Stimulated activated CD4-positive, alpha-beta T cell treated with anti-CD3 and anti-CD28 coated beads, Interleukin-12 subunit alpha, Interleukin-12 subunit beta, amount 100 ng/mL, for 4 hours (primary cell): ENCODE measurements around the gene AREG.
"Not testable (repeated sequence)": the region's sequence is repeated elsewhere in the genome, so short reads cannot be mapped to it uniquely, and the experiment has no call there.

ENCODE experiments used
- DNase-seq: peaks from one replicate; pipeline ENCODE4 v3.0.0-alpha.2; 2020

Gene AREG, protein sequence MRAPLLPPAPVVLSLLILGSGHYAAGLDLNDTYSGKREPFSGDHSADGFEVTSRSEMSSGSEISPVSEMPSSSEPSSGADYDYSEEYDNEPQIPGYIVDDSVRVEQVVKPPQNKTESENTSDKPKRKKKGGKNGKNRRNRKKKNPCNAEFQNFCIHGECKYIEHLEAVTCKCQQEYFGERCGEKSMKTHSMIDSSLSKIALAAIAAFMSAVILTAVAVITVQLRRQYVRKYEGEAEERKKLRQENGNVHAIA

DNA sequence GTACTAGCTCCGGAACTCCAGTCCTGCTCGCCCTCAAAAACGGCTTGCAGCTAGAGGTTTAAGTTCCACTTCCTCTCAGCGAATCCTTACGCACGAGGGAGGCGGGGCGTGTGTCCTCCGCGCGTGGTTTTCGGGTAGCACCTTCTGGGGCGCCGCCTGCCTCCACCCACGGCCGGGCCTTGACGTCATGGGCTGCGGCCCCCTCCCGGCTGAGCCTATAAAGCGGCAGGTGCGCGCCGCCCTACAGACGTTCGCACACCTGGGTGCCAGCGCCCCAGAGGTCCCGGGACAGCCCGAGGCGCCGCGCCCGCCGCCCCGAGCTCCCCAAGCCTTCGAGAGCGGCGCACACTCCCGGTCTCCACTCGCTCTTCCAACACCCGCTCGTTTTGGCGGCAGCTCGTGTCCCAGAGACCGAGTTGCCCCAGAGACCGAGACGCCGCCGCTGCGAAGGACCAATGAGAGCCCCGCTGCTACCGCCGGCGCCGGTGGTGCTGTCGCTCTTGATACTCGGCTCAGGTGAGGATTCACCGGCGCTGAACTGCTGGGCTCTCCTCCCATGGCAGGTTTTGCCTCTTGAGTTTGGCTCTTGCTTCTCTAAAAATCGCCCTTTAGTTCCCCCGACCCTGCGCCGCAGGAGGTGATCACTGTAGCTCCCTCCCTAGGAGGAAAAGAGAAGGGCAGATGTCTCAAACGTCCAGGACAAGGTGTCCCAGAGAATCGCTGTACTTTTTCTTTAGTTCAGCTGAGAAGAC is at the start of gene AREG:
AREG (plus strand) TSS at position 246 of the 752 bp plus-strand sequence; CDS start at position 456, 210 bp downstream.
- DNase-seq = peak; percentile 84

DNA sequence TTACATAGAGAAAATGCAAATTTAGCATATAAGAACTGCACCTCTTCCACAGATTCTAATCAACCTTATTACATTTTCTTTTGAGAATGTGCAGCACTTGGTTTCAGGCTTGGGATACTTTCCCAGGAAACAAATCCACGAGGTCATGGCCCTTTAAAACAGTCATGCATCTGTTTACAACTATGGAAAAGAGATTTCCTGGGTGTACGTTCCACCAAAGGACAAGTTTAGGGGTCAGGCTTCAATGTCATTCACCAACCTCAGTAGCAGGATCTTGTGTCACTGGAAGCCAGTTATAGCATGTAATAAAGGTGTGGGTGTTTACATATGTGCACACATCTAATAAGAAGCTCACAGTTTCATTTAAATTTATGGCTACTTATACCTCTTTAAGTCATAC is 49.3 kb upstream of the AREG start:
- DNase-seq = no peak

DNA sequence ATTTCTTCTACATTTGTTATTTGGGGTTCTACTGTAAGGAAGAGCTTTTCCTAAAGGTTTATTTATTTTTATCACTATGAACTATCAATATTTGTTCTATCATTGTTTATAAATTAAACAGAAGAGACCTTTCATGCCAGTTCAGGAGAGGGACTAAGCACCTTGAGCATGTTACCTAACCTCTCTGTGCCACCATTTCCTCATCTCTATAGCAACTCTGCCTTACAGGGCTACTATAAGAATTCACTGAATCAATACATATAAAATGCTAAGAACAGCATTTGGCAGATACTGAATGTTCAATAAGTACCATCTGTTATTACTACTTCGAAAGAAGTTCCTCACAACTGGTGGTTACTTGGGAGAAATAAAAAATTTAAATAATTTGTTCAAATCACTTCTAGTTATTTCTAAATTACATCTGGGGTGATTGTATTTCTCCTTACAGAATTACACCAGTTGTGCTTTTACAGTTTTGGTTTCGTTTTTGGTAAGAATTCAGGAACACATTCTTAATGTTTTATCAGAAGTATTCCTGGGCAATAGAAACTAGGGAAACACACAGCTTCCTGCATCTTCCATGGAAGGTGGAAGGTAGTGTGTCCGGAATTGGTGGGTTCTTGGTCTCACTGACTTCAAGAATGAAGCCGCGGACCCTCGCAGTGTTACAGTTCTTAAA is 47.0 kb upstream of the AREG start:
- DNase-seq = no peak

DNA sequence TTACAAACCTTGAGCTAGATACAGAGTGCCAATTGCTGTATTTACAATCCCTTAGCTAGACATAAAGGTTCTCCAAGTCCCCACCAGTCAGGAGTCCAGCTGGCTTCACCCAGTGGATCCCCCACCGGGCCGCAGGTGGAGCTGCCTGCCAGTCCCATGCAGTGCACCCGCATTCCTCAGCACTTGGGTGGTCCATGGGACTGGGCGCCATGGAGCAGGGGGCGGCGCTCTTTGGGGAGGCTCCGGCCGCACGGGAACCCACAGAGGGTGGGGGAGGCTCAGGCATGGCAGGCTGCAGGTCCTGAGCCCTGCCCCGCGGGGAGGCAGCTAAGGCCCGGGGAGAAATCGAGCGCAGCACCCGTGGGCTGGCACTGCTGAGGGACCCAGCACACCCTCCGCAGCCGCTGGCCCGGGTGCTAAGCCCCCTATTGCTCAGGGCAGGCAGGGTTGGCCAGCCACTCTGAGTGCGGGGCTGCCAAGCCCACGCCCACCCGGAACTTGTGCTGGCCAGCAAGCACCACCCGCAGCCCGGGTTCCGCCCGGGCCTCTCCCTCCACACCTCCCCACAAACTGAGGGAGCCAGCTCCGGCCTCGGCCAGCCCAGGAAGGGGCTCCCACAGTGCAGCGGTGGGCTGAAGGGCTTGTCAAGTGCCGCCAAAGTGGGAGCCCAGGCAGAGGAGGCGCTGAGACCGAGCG is 45.9 kb upstream of the AREG start:
- DNase-seq = not testable (repeated sequence)

DNA sequence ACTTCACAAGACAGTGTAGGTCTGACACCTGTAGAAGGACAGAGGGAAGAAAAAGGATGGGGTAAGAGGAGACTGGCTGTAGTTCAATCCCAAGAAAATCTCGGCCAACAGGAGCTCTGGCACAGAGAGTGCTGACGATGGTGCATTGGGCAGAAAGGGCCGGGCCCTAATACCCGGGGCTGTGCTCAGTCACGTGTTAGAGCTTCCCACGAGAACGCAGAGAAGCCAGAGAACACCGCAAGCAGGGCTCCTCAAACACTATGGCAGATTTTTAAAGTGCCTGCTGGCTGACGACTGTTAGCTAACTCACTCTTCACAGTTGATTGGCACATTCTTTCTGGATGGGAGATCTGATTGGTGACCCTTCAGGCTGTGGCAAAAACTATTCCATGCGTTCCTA is 44.5 kb upstream of the AREG start:
- no peak for DNase-seq

DNA sequence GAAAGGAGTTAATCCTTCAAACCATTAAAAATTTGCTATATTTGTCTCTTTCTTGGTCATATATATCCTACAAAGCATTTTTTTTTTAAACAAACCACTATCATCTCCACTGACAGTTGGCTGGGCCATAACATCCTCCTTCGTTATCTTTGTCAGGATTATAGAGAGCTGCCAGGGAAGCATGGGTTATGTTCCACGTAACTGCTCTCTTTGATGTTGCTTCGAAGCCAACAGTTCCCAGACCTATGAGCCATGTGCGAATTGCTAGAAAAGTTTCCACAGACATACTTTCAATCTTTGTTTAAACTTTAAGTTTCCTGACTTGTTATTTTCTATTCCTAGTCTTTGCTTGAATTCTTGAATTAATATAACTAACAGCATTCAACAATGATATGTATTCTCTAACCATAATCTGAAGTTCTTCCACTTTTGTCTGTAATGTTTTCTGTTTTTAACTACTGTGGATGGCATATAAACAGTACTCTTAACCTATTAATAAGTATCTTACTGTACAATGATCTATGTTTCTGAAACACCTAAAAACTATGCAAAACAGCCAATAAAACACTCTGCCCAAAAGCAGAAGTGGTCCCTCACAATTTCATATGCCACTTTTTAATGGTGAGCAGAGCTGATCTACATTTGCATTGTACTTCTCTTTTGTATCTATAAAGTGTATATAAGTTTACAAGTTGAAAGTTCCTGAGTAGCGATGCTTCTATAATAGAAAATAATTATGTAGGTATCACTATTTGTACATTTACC is 42.1 kb upstream of the AREG start:
- no peak for DNase-seq

DNA sequence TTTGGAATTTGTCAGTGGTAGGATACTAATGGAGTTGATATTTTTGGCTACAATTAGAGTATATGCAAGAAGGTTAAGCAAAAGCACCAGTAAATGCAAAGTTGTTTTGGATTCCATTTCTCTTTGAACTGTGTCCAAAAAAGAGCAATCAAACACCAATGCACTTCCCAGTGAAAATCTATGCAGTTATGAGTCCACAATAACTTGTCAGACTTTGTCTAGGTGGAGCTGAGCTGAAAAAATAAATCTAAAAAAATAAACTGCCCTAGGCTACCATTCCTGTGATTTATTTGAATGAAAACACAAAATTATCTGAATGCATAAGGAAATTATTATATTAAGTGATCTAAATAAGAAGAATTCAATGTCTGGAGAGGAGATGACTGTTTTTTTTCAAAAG is 37.0 kb upstream of the AREG start:
- DNase-seq = no peak

DNA sequence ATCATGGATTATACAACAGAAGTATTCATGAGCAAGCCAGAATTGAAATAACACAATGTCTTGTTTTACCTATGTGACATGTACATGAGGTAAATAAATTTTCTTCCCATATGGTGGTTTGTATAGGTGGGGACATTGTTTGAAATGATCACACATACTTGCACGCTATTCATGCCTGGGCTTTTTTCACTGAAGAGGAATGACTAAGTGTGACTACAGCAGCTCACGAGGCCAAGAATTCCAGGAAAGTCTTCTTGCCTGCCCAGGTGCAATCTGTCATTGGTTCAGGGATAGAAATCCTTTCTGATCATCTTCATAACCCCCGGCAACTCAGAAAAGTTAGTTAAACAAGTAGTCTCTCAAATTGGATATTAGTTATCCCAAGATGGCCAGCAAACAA is 36.3 kb upstream of the AREG start:
- no peak for DNase-seq

DNA sequence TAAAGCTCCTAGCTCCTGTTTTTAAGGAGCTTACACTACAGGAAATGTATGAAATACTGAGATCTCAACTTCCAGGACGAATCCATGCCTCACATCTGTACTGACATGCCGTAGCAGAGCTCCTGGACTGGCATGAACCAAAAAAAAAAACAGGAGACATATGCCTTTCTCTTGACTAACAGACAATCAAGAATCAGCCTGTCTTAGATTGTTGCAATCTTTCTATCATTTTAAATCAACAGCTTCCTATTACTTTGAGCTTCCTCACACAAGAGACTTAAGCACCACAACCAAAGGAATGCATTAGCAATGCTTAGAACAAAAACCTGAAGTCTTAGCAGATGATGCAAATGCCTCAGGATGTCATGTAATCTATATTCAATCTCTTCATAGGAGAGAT is 34.7 kb upstream of the AREG start:
- no peak for DNase-seq

DNA sequence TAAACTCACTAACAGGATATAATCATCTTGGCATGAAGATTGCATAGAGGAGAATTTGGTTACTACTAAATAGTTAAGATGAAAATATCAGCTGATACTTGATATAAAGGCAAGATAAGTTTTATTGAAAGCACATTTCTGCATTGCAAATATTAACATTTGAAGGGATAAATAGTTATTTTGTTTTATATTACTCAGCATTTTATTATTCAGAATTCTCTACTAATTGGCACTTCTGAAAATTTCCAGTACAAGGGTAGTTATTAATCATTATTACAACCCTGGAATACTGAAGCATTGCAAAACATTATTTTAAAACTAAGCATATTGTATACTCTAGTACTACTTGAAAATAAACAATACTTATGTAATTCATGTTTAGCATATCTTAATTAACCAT is 32.7 kb upstream of the AREG start:
- DNase-seq = no peak

DNA sequence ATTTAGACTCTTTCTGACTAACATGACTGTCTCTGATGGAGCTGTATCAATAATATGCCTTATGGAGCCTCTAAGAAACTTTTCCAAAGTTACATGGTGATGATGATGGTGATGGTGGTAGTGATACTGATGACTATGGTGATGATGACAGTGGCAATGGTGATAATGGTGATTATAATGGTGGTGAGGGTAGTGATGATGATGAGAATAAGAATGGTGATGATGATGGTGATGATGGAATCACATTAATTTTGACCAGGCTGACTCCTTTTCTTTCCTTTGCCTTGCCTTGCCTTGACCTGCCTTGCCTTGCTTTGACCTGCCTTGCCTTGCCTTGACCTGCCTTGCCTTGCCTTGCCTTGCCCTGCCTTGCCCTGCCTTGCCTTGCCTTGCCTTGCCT is 31.7 kb upstream of the AREG start:
- DNase-seq = no peak

DNA sequence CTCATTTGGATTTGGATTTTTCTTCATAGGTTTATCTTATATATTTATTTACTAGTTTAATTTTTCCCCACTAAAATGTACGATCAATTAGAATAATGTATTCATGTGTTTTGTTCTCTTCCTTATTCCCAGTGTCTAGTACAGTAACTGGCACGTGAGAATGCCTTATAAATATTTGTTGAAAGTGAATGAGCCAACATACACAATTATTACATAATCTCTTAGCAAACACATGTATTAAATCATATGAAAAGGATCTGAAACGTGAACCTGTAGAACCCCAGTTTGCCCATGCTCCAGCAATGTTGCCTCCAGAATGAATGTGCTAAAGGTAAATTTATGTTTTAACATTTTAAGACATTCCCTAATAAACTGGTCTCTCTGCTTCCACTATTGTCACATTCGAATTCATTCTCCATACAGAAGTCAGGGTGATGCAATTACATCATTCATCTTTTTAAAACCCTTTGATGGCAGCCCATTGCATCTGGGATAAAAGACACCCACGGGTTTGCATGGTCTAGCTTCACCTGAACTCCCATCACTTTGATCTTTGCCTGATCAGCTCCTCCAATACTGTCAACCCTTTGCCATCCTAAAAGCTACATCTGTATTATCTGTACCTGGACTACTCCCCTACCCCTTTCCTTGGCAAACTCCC is 30.7 kb upstream of the AREG start:
- no peak for DNase-seq

DNA sequence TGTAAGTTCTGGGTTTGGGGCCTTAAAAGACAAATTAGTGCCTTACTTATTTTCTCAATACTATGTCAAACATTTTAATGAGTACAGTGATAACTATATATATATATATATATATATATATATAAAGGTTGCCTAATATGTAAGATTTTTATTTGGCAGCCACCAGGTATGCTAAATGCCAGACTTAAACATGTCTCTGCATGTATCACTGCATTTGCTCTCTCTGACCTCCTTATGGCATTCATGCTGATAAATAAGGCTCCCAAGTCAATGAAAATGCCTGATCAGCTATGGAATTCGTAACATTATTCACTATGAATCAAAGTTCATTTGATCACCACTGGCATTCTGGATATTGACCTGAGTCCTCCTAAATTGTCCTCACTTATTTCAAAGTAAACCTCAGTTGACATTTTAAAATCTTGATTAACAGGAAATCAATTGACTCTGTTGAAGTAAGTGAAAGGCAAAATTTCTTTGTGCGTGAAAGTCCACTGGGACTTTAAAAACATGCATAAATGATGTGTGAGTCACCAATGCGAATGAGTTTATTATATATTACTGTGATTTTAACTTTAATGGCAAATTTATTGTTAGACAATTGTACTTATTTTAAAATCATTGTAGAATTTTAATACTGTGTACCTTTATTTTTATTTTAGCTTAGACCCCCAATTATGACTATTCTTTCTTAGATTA is 29.2 kb upstream of the AREG start:
- no peak for DNase-seq

DNA sequence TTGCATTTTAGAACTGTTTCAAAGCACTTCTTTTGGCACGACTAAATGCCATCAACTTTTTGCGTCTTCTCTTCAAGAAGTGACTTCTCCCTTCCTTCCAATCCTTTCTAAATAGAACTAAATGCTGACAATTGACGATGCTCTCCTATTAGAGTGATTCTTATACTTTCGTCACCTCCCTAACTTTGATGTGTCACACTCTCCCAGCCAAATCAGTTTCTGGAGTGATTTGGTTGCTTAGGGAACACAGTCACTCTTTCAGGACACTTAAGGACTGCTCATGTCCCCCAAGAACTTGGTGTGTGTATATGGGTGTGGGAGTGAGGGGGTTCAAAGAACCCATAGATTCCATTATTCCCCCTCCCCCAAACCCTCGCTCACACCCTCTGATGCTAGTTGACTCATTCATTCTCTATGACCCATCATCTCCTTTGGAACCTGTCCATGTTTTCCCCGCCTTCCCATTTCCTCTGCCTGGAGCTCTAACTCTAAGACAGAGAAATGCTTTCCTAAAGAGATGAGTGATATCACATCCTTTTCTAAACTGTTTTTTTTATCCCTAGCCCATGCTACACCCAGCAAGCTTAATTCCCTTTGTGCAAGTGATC is 26.8 kb upstream of the AREG start:
- DNase-seq = no peak

DNA sequence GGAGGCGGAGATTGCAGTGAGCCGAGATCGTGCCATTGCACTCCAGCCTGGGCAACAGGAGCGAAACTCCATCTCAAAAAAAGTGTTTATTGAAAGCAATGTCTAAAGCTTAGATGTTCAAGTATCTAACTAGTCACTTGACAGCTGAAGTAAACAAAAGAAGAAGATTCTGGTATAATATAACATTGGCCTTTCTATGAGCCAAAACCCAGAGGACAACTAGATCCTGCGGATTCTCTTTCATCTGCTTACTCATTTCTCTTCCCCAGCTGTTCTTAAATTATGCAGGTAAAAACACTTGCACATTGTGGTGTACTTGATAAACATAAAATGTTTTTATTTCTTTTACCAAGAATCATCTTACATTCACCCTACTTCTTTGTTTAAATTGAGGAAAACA is 24.1 kb upstream of the AREG start:
- DNase-seq = no peak

DNA sequence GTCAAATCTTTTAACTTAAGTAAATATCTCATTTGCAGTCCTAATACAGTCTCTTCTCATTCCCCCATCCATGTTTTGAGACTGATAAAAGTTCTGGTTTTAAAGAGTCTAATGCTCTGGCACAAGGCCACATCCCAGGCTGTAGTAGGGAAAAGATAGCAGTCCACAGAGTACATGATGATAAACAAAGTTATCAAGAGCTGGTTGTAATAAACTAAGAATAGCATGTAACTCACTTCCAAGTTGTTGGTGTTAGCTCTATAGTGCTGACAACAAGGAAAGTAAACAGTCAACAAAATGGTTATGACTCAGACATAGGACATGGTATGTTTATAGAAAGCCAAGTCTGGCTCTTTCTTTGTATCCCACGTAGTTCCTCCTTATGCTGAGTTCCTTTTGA is 21.8 kb upstream of the AREG start:
- DNase-seq = no peak

DNA sequence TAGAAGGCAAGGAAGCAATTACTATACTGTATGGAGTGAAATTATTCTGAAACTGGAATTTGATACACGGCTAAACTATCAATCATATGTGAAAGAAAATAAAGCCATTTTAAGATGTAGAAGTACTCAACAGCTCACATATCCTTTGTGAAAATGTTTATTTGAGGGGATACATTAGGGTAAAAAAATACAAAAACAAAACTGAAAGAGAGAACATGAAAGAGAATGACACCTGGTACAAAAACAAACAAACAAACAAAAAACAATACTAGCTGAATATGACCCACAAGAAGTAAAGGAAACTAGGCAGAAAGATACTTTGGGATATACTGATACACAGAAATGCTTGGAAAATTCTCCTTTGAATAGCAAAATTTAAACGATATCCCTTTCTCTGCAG is 20.8 kb upstream of the AREG start:
- DNase-seq = no peak

DNA sequence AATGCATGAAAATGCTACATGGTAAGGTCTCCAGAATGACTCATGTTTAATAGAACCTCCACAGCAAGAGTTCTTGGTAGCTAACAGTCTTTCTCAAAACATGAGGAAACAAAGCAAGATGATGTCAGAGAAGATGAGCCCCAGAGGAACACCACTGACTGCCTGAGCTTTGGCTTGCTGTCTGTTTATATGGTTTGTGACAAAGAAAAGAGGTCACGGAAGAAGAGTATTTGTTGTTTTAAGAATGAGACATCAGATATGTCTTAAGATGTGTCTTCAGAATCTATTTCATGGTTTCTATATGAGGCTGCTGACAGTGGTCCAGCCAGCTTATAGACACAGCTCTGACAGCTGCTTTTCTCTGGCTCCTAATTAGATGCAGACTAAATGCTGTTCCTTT is 18.8 kb upstream of the AREG start:
- DNase-seq = no peak

DNA sequence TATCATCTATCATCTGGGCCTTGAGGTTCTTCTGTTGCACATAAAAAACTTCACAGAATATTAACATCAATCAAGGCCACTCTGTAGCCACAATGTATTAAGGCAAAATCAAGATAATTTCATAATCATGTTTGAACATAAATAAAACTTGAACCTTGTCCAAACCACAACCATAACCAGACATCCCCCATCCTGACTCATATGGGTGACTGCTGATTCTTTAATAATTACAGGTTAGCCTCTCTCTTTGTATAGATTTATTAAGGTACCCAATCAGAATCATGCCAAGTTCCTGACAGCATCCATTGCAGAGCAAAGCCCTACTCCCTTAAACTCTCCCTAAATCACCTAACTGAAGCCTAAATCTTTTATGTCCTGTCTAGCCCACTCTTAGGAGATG is 16.7 kb upstream of the AREG start:
- DNase-seq = no peak

DNA sequence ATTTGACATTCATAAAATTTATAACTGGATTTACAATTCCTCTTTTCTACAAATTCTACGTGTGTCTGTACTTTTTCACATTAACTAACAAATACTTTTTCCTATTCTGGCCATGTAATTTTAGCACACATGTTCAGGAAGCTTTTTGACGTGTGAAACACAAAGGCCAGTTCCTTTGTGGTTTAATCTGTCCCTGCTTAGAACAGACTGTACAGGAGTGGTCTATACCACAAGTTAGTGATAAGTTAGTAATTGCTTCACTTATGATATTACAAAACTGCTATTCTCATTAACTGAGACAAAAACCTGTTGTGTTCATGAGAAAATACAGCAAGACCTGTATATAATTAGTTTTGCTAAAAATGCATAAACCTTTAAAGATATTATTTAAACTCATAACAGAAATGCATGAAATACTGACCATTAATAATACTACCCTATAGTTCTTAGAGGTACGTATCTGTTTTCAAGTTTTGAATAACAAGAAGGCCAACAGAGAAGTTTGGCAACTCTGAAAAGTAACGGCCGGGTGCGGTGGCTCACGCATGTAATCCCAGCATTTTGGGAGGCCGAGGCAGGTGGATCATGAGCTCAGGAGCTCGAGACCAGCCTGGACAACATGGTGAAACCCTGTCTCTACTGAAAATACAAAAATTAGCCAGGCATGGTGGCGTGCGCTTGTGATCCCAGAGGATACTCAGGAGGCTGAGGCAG is 13.7 kb upstream of the AREG start:
- DNase-seq = no peak

DNA sequence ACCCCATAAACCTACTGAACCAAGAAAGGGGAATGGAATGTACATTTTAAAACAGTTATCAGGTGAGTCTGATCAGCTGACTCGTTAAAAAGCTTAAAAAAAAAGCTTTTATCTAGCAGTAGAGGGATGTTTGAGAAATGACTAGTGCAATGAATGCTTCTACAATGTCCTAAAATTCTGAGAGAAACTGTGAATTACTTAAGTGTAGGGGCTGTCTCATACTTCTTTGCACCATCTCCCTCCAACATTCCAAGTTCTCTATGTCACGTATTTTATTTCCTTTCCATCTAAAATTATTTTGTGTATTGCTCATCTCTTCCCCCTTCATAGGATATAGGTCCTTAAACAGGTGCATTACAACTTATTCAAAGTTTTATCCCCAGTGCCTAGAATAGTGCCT is 11.9 kb upstream of the AREG start:
- DNase-seq = no peak
